DMS79 (cell line): ENCODE measurements around the gene STON2.
"Not testable (repeated sequence)": the region's sequence is repeated elsewhere in the genome, so short reads cannot be mapped to it uniquely, and the experiment has no call there.

ENCODE experiments used
- DNase-seq: peaks from one replicate; lab custom pipeline; 2025; lab: John Stamatoyannopoulos, UW

Gene STON2

GRCh38 chr14:81400202-81400678 is at the start of gene STON2:
Gene STON2 (minus strand): TSS chr14:81400324. CDS start chr14:81398382, 1,942 bp downstream.
- DNase-seq, result peak; percentile 71

GRCh38 chr14:81449576-81449975 is 49.5 kb upstream of the STON2 start:
- peak; percentile 55 for DNase-seq

GRCh38 chr14:81449114-81449513 is 49.0 kb upstream of the STON2 start:
- DNase-seq, result peak; percentile 49

GRCh38 chr14:81447021-81447764 is 47.1 kb upstream of the STON2 start:
- no peak for DNase-seq

- DNase-seq, result no peak
Measured at GRCh38 chr14:81446279-81447007, 46.3 kb upstream of the STON2 start.

- no peak for DNase-seq
Measured at GRCh38 chr14:81441626-81442134, 41.6 kb upstream of the STON2 start.

- DNase-seq, result no peak
Measured at GRCh38 chr14:81440041-81440440, 39.9 kb upstream of the STON2 start.

GRCh38 chr14:81437244-81437643 is 37.1 kb upstream of the STON2 start:
- DNase-seq, result no peak

- peak; percentile 75 for DNase-seq
Measured at GRCh38 chr14:81436296-81437138, 36.4 kb upstream of the STON2 start.

GRCh38 chr14:81435391-81436295 is 35.5 kb upstream of the STON2 start:
- peak; percentile 99 for DNase-seq

GRCh38 chr14:81435048-81435390 is 34.9 kb upstream of the STON2 start:
- no peak for DNase-seq

GRCh38 chr14:81434230-81434629 is 34.1 kb upstream of the STON2 start:
- DNase-seq, result no peak

- DNase-seq, result no peak
Measured at GRCh38 chr14:81433378-81433777, 33.3 kb upstream of the STON2 start.

GRCh38 chr14:81432219-81432661 is 32.1 kb upstream of the STON2 start:
- no peak for DNase-seq

GRCh38 chr14:81430235-81430634 is 30.1 kb upstream of the STON2 start:
- DNase-seq, result no peak

- not testable (repeated sequence) for DNase-seq
Measured at GRCh38 chr14:81429749-81430148, 29.6 kb upstream of the STON2 start.

- DNase-seq, result no peak
Measured at GRCh38 chr14:81429028-81429427, 28.9 kb upstream of the STON2 start.

GRCh38 chr14:81427348-81428058 is 27.4 kb upstream of the STON2 start:
- no peak for DNase-seq

- DNase-seq, result no peak
Measured at GRCh38 chr14:81423504-81423903, 23.4 kb upstream of the STON2 start.

GRCh38 chr14:81418057-81418790 is 18.1 kb upstream of the STON2 start:
- DNase-seq, result no peak
